ENCODE measurements around the gene INPP5F. TPM values are rescaled to one million over a fixed set of nuclear protein-coding genes. Genes with fewer than 3 reads are reported as not detected.

The INPP5F gene
- polyA plus RNA-seq, 3 donors = 50.9 to 62.7 (median 58.9) TPM

GRCh38 chr10:119734396-119735332 is 8.8 kb downstream of the INPP5F start:
- no peak for DNase-seq (ENCODE audit: extremely low read depth in 1 of 11, low read depth in 9 of 11, low spot score in 4 of 11)

- no peak for DNase-seq (ENCODE audit: extremely low read depth in 1 of 11, low read depth in 9 of 11, low spot score in 4 of 11)
Measured at GRCh38 chr10:119735451-119735850, 9.6 kb downstream of the INPP5F start.

GRCh38 chr10:119736220-119736619 is 10.4 kb downstream of the INPP5F start:
- DNase-seq (ENCODE audit: extremely low read depth in 1 of 11, low read depth in 9 of 11, low spot score in 4 of 11) = no peak

- DNase-seq (ENCODE audit: extremely low read depth in 1 of 11, low read depth in 9 of 11, low spot score in 4 of 11) = no peak
Measured at GRCh38 chr10:119737039-119737663, 11.3 kb downstream of the INPP5F start.

GRCh38 chr10:119737823-119738222 is 12.0 kb downstream of the INPP5F start:
- no peak for DNase-seq (ENCODE audit: extremely low read depth in 1 of 11, low read depth in 9 of 11, low spot score in 4 of 11)

- DNase-seq (ENCODE audit: extremely low read depth in 1 of 11, low read depth in 9 of 11, low spot score in 4 of 11) = no peak
Measured at GRCh38 chr10:119738962-119739361, 13.1 kb downstream of the INPP5F start.

- DNase-seq (ENCODE audit: extremely low read depth in 1 of 11, low read depth in 9 of 11, low spot score in 4 of 11) = no peak
Measured at GRCh38 chr10:119740096-119740495, 14.2 kb downstream of the INPP5F start.

- DNase-seq (ENCODE audit: extremely low read depth in 1 of 11, low read depth in 9 of 11, low spot score in 4 of 11) = peak in 9 of 11 donors; percentile 38 to 83 (median 54)
Measured at GRCh38 chr10:119742947-119743648, 17.2 kb downstream of the INPP5F start.

- DNase-seq (ENCODE audit: extremely low read depth in 1 of 11, low read depth in 9 of 11, low spot score in 4 of 11) = no peak
Measured at GRCh38 chr10:119747940-119748339, 22.1 kb downstream of the INPP5F start.

GRCh38 chr10:119748871-119749270 is 23.0 kb downstream of the INPP5F start:
- no peak for DNase-seq (ENCODE audit: extremely low read depth in 1 of 11, low read depth in 9 of 11, low spot score in 4 of 11)

- no peak for DNase-seq (ENCODE audit: extremely low read depth in 1 of 11, low read depth in 9 of 11, low spot score in 4 of 11)
Measured at GRCh38 chr10:119749455-119749854, 23.6 kb downstream of the INPP5F start.

- peak in 10 of 11 donors; percentile 42 to 74 (median 60) for DNase-seq (ENCODE audit: extremely low read depth in 1 of 11, low read depth in 9 of 11, low spot score in 4 of 11)
Measured at GRCh38 chr10:119750391-119751230, 24.8 kb downstream of the INPP5F start.

GRCh38 chr10:119753309-119753708 is 27.5 kb downstream of the INPP5F start:
- DNase-seq (ENCODE audit: extremely low read depth in 1 of 11, low read depth in 9 of 11, low spot score in 4 of 11) = peak in 1 of 11 donors; percentile 28

- DNase-seq (ENCODE audit: extremely low read depth in 1 of 11, low read depth in 9 of 11, low spot score in 4 of 11) = peak in 6 of 11 donors; percentile 50 to 73 (median 54)
Measured at GRCh38 chr10:119754085-119754484, 28.2 kb downstream of the INPP5F start.

GRCh38 chr10:119754936-119755335 is 29.1 kb downstream of the INPP5F start:
- no peak for DNase-seq (ENCODE audit: extremely low read depth in 1 of 11, low read depth in 9 of 11, low spot score in 4 of 11)

GRCh38 chr10:119755446-119755845 is 29.6 kb downstream of the INPP5F start:
- no peak for DNase-seq (ENCODE audit: extremely low read depth in 1 of 11, low read depth in 9 of 11, low spot score in 4 of 11)

- DNase-seq (ENCODE audit: extremely low read depth in 1 of 11, low read depth in 9 of 11, low spot score in 4 of 11) = no peak
Measured at GRCh38 chr10:119758448-119759195, 32.8 kb downstream of the INPP5F start.

GRCh38 chr10:119759832-119760231 is 34.0 kb downstream of the INPP5F start:
- no peak for DNase-seq (ENCODE audit: extremely low read depth in 1 of 11, low read depth in 9 of 11, low spot score in 4 of 11)
